ENCODE data around the gene CACYBP.
A peak's percentile ranks its signal among the peaks of the same experiment; 100 is the strongest.

Gene CACYBP

DNA sequence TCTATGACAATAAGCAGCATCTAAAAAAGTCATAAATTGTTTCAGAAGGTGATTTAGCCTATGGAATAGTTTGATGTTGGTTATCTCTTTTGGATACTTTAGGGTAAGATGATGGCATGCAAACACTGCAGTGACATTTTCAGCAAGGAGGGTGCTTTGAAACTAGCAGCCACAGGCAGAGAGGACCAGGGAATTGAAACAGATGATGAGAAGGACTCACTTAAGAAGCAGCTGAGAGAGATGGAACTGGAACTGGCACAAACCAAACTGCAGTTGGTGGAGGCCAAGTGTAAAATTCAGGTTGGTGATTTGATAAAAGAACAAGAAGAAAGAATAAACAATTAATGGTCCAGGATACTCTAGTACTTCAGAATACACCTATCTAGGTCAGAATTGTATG is 11.2 kb upstream of the CACYBP start:
- H3K4me1 ChIP-seq (ENCODE audit: control insufficient read depth in 1 of 2, insufficient read depth in 1 of 2, low read depth in 1 of 2, low read length in 1 of 2): peaks cover 12 to 13% of the 10 kb centered on the region in 2 experiments
- TF ChIP-seq, protein P1, sequence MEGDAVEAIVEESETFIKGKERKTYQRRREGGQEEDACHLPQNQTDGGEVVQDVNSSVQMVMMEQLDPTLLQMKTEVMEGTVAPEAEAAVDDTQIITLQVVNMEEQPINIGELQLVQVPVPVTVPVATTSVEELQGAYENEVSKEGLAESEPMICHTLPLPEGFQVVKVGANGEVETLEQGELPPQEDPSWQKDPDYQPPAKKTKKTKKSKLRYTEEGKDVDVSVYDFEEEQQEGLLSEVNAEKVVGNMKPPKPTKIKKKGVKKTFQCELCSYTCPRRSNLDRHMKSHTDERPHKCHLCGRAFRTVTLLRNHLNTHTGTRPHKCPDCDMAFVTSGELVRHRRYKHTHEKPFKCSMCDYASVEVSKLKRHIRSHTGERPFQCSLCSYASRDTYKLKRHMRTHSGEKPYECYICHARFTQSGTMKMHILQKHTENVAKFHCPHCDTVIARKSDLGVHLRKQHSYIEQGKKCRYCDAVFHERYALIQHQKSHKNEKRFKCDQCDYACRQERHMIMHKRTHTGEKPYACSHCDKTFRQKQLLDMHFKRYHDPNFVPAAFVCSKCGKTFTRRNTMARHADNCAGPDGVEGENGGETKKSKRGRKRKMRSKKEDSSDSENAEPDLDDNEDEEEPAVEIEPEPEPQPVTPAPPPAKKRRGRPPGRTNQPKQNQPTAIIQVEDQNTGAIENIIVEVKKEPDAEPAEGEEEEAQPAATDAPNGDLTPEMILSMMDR (IDR thresholded peaks at IDR 0.05): no peak
- H3K4me3 ChIP-seq (ENCODE audit: low read depth in 1 of 2, low read length in 1 of 2): no peak overlapping the region
- no peak overlapping the region for H3K27ac ChIP-seq
- H3K36me3 ChIP-seq: peaks cover 44% of the 10 kb centered on the region
- H3K9me3 ChIP-seq: no peaks in the 10 kb centered on the region
- H3K27me3 ChIP-seq: no peaks in the 10 kb centered on the region

DNA sequence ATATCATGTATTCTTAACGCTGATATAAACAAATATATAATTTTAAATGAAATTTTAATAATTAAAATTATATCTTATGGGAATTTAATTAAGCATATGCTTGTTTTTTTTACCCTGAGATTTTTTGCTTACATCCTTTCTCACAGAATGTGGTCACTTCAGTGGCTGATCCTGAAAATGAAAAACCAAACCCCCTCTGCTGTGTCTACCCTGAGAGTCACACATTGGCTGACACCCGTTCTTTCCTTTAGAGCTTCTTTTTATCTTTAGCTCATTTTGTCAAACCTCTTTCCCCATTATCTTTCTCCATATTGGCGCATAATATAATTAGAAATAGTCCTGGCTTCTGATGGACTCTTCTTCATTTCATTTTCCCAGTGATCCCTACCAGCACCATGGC is 10.8 kb upstream of the CACYBP start:
- no peaks in the 10 kb centered on the region for H3K9me3 ChIP-seq
- peaks cover 41% of the 10 kb centered on the region for H3K36me3 ChIP-seq
- H3K4me3 ChIP-seq (ENCODE audit: low read depth in 1 of 2, low read length in 1 of 2): no peak overlapping the region
- TF ChIP-seq, protein P1 (IDR thresholded peaks at IDR 0.05): no peak
- no peaks in the 10 kb centered on the region for H3K27me3 ChIP-seq
- H3K27ac ChIP-seq: no peak overlapping the region
- H3K4me1 ChIP-seq (ENCODE audit: control insufficient read depth in 1 of 2, insufficient read depth in 1 of 2, low read depth in 1 of 2, low read length in 1 of 2): peaks cover 12 to 13% of the 10 kb centered on the region in 2 experiments

DNA sequence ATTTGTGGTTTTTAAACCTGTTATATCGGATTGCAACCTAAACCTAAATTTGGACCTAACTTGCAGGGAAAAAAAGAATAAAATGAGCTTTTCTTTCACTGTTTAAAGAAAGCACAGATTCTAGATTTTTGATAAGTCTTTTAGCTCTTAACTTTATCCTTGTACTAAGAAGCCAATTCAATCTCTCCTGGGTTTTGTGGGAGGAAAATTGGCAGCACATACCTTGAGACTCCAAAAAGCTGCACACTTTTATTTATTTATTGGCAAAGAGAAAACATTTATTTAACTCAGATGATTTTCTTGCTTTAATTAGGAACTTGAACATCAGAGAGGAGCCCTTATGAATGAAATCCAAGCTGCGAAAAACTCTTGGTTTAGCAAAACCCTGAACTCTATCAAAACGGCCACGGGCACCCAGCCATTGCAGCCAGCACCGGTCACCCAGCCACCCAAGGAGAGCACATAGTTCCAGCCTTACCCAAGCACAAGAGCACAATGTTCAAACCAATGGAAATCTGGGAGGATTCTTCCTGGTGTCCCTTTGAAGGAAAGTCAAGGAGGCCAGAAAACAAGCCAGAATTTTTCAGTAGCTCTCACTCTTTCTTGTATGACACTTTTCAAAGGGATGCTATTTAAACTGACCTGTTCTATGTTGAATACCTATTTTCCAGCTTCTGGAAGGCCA is 10.1 kb upstream of the CACYBP start:
- Histone ChIP-seq H3K9me3 (no peaks in the 10 kb centered on the region), H3K36me3 (peaks cover 35% of the 10 kb centered on the region), H3K4me3 (ENCODE audit: low read depth in 1 of 2, low read length in 1 of 2) (peak overlapping the region in 1 of 2 experiments; percentile 51), H3K27me3 (no peaks in the 10 kb centered on the region), H3K27ac (peak overlapping the region; percentile 59), H3K4me1 (ENCODE audit: control insufficient read depth in 1 of 2, insufficient read depth in 1 of 2, low read depth in 1 of 2, low read length in 1 of 2) (peaks cover 12 to 13% of the 10 kb centered on the region in 2 experiments)
- TF ChIP-seq, protein P1 (IDR thresholded peaks at IDR 0.05): no peak

DNA sequence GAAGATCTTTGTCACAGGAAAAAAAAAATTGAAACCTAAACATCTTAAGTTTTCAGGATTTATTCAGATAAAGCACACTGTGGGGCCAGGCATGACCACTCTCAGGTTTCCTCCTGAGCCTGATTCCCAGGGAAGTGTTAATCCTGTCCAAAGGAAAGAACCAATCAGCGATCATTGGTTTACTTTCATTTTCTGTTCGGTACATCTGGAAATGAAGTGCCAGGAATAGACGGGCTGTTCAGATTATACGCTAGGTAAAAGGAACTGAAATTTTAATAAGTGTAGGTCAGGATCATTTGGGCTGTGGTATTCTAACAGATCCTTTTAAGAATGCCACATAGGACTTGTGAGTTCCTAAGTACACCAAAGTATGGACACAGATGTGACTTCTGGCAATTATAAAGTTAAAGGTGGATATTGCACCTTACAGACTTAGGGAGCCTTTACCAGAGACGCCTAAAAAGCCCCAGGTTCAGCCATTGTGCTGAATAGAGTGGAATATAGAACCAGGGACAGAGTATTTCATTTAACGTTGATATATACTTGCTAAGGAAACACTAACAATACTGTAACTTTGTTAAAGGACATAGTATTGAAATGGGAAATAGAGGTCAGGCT is 9.3 kb upstream of the CACYBP start:
- peak overlapping the region; percentile 59 for H3K27ac ChIP-seq

DNA sequence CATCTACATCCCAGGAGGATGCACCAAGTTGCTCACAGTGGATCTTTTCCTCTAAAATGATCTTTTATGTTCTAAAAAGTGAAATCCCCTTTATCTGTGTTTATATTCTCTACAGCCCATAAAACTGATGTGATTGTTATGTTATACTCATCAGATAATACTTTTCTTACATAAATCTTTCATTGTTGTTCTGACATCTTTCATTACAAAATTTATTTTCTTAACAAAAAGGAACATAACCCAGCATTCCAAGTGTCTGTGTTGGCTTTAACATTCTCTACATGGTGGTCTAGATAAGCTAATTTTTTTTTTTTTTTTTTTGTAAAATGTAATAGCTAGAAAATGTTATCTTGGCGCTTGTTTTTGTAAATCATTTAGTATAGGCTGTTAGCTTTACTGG is 8.3 kb upstream of the CACYBP start:
- TF ChIP-seq, protein P1 (IDR thresholded peaks at IDR 0.05): no peak
- Histone ChIP-seq H3K4me3 (ENCODE audit: low read depth in 1 of 2, low read length in 1 of 2) (no peak overlapping the region), H3K27me3 (no peaks in the 10 kb centered on the region), H3K27ac (no peak overlapping the region), H3K9me3 (no peaks in the 10 kb centered on the region), H3K4me1 (ENCODE audit: control insufficient read depth in 1 of 2, insufficient read depth in 1 of 2, low read depth in 1 of 2, low read length in 1 of 2) (peaks cover 12 to 13% of the 10 kb centered on the region in 2 experiments), H3K36me3 (peaks cover 35% of the 10 kb centered on the region)

More for the DNA sequence above, 9.3 kb upstream of the CACYBP start:
- Histone ChIP-seq H3K4me3 (ENCODE audit: low read depth in 1 of 2, low read length in 1 of 2) (peak overlapping the region; percentile 40 to 51), H3K9me3 (no peaks in the 10 kb centered on the region), H3K36me3 (peaks cover 35% of the 10 kb centered on the region), H3K4me1 (ENCODE audit: control insufficient read depth in 1 of 2, insufficient read depth in 1 of 2, low read depth in 1 of 2, low read length in 1 of 2) (peaks cover 12 to 13% of the 10 kb centered on the region in 2 experiments), H3K27me3 (no peaks in the 10 kb centered on the region)
- TF ChIP-seq, protein P1 (IDR thresholded peaks at IDR 0.05): no peak
